Measurements from ENCODE around the gene TAF4.

TAF4 gene

DNA sequence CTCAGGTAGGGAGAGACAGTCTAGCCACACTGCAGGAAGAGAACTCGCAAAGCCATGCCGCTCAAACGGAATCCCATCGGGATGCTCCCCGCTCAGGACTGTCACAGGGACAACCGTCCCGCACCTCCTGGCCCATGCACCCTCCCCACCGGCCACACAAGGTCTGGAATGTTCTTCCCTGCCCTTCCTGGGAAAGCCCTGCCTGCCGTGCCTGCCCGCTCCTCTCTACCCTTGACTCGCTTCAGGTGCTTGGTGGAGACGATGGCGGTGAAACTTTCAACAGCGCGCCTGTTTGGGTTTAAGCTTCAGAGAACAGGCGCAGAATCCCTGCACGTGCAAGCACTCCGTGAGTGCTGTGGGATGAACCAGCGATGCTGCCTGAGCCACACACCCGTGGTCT, 20.6 kb downstream of the TAF4 start:
- no peak overlapping the region for H3K27ac ChIP-seq (ENCODE audit: insufficient read depth, low read depth, low read length, poor library complexity, severe bottlenecking)
- H3K27me3 ChIP-seq (ENCODE audit: control insufficient read depth, insufficient read depth, low read length, poor library complexity, severe bottlenecking): no peaks in the 10 kb centered on the region
- WGBS, 2 experiments: 89 to 92% methylated on average over 20 of the region's 20 CpGs
- no peak overlapping the region for H3K4me3 ChIP-seq (ENCODE audit: insufficient read depth, low read depth, low read length)
- H3K4me1 ChIP-seq (ENCODE audit: control insufficient read depth, insufficient read depth, low read length): no peaks in the 10 kb centered on the region
- H3K9me3 ChIP-seq (ENCODE audit: control insufficient read depth, low read length): no peaks in the 10 kb centered on the region
- no peaks in the 10 kb centered on the region for H3K36me3 ChIP-seq (ENCODE audit: control insufficient read depth, insufficient read depth, low read length)

DNA sequence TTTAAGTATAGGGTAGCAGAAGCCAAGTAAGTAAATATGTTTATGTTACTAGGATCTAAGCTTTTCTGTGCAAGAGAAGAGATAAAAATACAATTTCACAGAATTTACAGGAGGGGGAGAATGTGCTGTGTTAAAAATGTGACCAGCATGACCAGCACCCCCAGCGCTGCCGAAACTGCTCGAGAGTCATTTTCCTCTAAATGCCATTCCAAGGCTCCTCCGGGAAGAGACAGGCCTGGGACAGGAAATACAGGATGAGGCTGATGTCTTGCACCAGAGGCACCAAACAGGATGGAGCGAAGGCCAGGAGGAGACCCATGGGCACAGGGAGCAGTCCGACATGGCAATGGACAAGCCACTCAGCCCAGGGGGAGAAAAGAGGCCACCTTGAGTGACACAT, 21.1 kb downstream of the TAF4 start:
- Histone ChIP-seq H3K27ac (ENCODE audit: insufficient read depth, low read depth, low read length, poor library complexity, severe bottlenecking) (no peak overlapping the region), H3K4me3 (ENCODE audit: insufficient read depth, low read depth, low read length) (no peak overlapping the region), H3K36me3 (ENCODE audit: control insufficient read depth, insufficient read depth, low read length) (no peaks in the 10 kb centered on the region), H3K27me3 (ENCODE audit: control insufficient read depth, insufficient read depth, low read length, poor library complexity, severe bottlenecking) (no peaks in the 10 kb centered on the region), H3K4me1 (ENCODE audit: control insufficient read depth, insufficient read depth, low read length) (no peaks in the 10 kb centered on the region), H3K9me3 (ENCODE audit: control insufficient read depth, low read length) (no peaks in the 10 kb centered on the region)
- 74 to 77% methylated on average over 6 of the region's 6 CpGs for WGBS, 2 experiments

DNA sequence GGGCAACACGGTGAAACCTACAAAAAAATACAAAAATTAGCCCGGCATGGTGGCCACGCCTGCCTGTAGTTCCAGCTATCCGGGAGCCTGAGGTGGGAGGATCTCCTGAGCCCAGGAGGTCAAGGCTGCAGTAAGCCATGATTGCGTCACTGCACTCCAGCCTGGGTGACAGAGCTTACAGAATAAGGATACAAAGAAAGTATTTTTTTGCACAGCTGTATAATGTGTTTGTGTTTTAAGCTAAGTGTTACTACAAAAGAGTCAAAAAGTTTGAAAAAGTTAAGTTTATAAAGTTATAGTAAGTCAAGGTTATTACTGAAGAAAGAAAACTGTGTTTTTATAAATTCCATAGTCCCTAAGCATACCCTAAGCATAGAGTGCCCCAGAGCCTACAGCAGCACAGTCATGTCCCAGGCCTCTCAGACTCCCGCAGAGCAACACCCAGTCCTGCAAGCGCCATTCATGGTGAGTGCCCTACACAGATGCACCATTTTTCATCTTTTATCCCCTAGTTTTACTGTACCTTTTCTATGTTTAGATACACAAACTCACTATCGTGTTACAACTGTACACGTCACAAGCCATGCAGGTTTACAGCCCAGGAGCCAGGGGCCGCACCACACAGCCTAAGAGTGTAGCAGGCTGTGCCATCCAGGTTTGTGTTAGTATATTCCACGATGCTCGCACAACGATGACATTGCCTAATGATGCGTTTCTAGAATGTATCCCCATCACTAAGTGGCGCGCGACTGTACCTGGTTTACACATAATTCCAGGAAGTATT, 22.4 kb downstream of the TAF4 start:
- no peaks in the 10 kb centered on the region for H3K36me3 ChIP-seq (ENCODE audit: control insufficient read depth, insufficient read depth, low read length)
- no peaks in the 10 kb centered on the region for H3K4me1 ChIP-seq (ENCODE audit: control insufficient read depth, insufficient read depth, low read length)
- no peaks in the 10 kb centered on the region for H3K27me3 ChIP-seq (ENCODE audit: control insufficient read depth, insufficient read depth, low read length, poor library complexity, severe bottlenecking)
- H3K4me3 ChIP-seq (ENCODE audit: insufficient read depth, low read depth, low read length): no peak overlapping the region
- WGBS, 2 experiments: 93 to 94% methylated on average over 17 of the region's 17 CpGs
- no peaks in the 10 kb centered on the region for H3K9me3 ChIP-seq (ENCODE audit: control insufficient read depth, low read length)
- H3K27ac ChIP-seq (ENCODE audit: insufficient read depth, low read depth, low read length, poor library complexity, severe bottlenecking): no peak overlapping the region

DNA sequence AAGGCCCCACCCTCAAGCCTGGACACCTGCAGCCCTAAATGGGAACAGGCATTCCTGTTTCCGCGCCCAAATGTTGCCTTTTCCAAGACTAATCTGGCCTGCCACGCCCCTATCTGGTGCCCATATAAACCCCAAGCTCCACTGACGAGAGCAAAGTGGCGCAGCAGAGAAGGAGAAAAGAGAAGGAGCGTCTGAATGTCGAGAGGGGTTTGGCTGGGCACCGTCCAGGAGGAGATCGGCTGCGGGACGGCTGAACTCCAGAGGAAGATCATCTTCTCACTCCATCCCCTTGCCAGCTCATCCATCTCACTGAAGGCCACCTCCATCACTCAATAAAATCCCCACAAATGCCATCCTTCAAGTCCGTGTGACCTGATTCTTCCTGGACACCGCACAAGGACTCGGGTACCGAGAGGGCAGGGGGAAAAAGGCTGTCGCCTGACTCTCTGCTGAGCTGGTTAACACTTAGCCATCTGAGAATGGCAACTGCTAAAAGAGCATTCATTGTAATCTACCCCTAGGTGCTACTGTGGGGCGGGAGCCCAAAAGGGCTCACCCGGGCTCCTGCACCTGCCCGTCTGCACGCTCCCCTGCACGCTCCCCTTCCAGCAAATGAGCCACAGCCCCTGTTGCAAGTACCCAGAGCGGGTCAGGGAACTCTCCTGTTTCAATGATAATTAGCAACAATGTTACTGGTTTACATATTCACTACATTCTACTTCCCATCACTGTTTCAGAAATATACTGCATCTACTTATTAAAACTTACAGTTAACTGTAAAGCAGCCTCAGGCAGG, 23.5 kb downstream of the TAF4 start:
- no peaks in the 10 kb centered on the region for H3K36me3 ChIP-seq (ENCODE audit: control insufficient read depth, insufficient read depth, low read length)
- no peaks in the 10 kb centered on the region for H3K4me1 ChIP-seq (ENCODE audit: control insufficient read depth, insufficient read depth, low read length)
- WGBS, 2 experiments: 92 to 94% methylated on average over 22 of the region's 22 CpGs
- no peak overlapping the region for H3K27ac ChIP-seq (ENCODE audit: insufficient read depth, low read depth, low read length, poor library complexity, severe bottlenecking)
- H3K9me3 ChIP-seq (ENCODE audit: control insufficient read depth, low read length): no peaks in the 10 kb centered on the region
- H3K4me3 ChIP-seq (ENCODE audit: insufficient read depth, low read depth, low read length): no peak overlapping the region
- H3K27me3 ChIP-seq (ENCODE audit: control insufficient read depth, insufficient read depth, low read length, poor library complexity, severe bottlenecking): no peaks in the 10 kb centered on the region

DNA sequence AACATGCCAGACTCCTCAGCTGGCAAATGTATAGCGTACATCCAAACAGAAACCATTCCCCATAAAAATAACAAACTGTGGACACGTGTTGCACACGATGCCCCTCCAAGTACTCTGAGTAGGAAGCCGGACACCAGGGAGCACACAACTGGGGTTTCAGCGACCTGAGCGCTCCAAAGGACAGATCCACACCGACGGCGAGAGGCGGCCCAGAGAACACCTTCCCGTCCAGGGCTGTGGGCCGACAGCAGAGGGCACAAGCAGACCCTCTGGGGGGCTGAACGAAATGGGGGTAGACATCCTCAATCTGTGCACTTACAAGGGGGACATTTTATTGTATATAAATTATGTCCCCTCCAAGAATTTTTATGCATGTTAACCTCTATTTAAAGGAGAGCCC, 24.7 kb downstream of the TAF4 start:
- WGBS, 2 experiments: 90 to 92% methylated on average over 13 of the region's 13 CpGs
- Histone ChIP-seq H3K4me1 (ENCODE audit: control insufficient read depth, insufficient read depth, low read length) (no peaks in the 10 kb centered on the region), H3K27ac (ENCODE audit: insufficient read depth, low read depth, low read length, poor library complexity, severe bottlenecking) (no peak overlapping the region), H3K4me3 (ENCODE audit: insufficient read depth, low read depth, low read length) (no peak overlapping the region), H3K27me3 (ENCODE audit: control insufficient read depth, insufficient read depth, low read length, poor library complexity, severe bottlenecking) (no peaks in the 10 kb centered on the region), H3K36me3 (ENCODE audit: control insufficient read depth, insufficient read depth, low read length) (no peaks in the 10 kb centered on the region), H3K9me3 (ENCODE audit: control insufficient read depth, low read length) (no peaks in the 10 kb centered on the region)

DNA sequence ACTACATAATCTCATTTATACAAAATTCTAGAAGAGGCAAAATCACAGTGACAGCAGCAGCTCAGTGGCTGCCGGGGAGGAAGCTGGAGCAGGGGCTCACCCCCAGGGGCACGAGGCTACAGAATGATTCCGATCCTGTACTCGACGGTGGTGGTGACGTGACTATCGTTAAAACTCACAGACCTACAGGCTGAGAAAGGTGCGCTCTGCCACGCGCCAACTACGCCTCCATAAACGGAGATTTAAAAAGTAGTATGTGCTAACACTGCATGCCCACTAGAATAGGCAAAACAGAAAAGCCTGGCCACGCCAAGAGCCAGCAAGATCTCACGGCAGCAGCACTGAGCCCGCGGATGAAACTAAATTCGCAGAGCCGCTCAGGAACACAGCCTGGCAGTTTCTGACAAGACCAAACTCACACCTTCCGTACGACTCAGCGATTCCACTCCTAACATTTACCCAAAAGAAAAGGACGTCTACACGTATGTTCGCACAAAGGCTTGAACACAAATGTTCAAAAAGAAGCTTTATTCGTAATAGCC, 25.2 kb downstream of the TAF4 start:
- Histone ChIP-seq H3K27ac (ENCODE audit: insufficient read depth, low read depth, low read length, poor library complexity, severe bottlenecking) (no peak overlapping the region), H3K9me3 (ENCODE audit: control insufficient read depth, low read length) (no peaks in the 10 kb centered on the region), H3K4me1 (ENCODE audit: control insufficient read depth, insufficient read depth, low read length) (no peaks in the 10 kb centered on the region), H3K27me3 (ENCODE audit: control insufficient read depth, insufficient read depth, low read length, poor library complexity, severe bottlenecking) (no peaks in the 10 kb centered on the region), H3K4me3 (ENCODE audit: insufficient read depth, low read depth, low read length) (no peak overlapping the region), H3K36me3 (ENCODE audit: control insufficient read depth, insufficient read depth, low read length) (no peaks in the 10 kb centered on the region)
- WGBS, 2 experiments: 93 to 94% methylated on average over 25 of the region's 25 CpGs

DNA sequence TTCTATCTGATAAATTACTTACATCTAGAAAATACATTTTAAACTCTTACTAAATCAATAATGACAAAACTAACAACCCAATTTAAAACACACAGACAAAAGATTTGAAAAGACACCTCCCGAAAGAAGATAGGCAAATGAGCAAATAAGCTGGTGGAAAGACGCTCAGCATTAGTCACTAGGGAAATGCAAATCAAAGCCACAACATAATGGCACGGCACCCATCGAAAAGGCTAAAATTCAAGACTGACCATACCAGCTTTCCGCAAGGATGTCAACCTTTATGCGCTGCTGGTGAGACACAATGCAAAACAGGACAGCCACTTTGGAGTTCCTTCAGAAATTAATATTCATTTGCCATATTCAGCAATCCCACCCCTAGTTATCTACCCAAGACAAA, 25.9 kb downstream of the TAF4 start:
- Histone ChIP-seq H3K4me3 (ENCODE audit: insufficient read depth, low read depth, low read length) (no peak overlapping the region), H3K27me3 (ENCODE audit: control insufficient read depth, insufficient read depth, low read length, poor library complexity, severe bottlenecking) (no peaks in the 10 kb centered on the region), H3K27ac (ENCODE audit: insufficient read depth, low read depth, low read length, poor library complexity, severe bottlenecking) (no peak overlapping the region), H3K36me3 (ENCODE audit: control insufficient read depth, insufficient read depth, low read length) (no peaks in the 10 kb centered on the region), H3K9me3 (ENCODE audit: control insufficient read depth, low read length) (no peaks in the 10 kb centered on the region), H3K4me1 (ENCODE audit: control insufficient read depth, insufficient read depth, low read length) (no peaks in the 10 kb centered on the region)
- 91 to 92% methylated on average over 6 of the region's 6 CpGs for WGBS, 2 experiments

DNA sequence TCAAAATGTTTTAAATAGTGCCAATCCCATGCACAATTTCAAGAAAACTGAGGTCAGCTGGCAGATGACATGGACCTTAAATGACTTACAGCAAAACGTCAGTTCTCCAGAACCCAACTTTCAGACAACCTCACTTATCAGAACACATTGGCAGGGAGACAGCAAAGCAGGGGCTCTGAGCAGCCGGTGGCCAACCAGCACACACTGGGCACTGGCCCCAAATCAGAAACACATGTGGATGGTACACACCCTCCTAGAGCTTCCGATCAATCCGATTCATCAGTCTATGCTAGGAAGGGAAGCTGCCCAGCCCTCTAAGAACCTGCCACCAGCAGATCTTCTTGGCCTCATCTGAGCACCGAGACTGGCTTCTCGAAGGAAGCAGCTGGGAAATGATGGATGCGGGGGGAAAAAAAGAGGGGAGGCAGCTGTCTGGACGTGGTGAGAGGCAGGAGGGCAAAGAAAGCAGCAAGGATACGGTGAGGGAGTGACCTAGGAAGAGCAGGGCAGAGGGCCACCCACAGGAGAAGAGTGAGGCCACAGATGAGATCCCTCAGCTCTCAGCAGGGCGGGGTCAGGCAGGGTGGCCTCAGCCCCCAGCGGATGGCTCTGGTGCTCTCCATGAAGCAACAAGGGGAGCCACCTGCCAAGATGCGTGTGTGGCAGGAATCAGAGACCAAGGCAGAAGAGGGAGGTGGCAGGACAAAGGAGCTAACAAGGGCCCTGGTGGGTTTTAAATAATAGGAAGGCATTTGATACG, 32.9 kb downstream of the TAF4 start:
- Histone ChIP-seq H3K36me3 (ENCODE audit: control insufficient read depth, insufficient read depth, low read length) (no peaks in the 10 kb centered on the region), H3K4me3 (ENCODE audit: insufficient read depth, low read depth, low read length) (no peak overlapping the region), H3K4me1 (ENCODE audit: control insufficient read depth, insufficient read depth, low read length) (peaks cover 23% of the 10 kb centered on the region), H3K27me3 (ENCODE audit: control insufficient read depth, insufficient read depth, low read length, poor library complexity, severe bottlenecking) (no peaks in the 10 kb centered on the region), H3K9me3 (ENCODE audit: control insufficient read depth, low read length) (no peaks in the 10 kb centered on the region), H3K27ac (ENCODE audit: insufficient read depth, low read depth, low read length, poor library complexity, severe bottlenecking) (no peak overlapping the region)
- 71 to 72% methylated on average over 12 to 13 of the region's 13 CpGs for WGBS, 2 experiments

DNA sequence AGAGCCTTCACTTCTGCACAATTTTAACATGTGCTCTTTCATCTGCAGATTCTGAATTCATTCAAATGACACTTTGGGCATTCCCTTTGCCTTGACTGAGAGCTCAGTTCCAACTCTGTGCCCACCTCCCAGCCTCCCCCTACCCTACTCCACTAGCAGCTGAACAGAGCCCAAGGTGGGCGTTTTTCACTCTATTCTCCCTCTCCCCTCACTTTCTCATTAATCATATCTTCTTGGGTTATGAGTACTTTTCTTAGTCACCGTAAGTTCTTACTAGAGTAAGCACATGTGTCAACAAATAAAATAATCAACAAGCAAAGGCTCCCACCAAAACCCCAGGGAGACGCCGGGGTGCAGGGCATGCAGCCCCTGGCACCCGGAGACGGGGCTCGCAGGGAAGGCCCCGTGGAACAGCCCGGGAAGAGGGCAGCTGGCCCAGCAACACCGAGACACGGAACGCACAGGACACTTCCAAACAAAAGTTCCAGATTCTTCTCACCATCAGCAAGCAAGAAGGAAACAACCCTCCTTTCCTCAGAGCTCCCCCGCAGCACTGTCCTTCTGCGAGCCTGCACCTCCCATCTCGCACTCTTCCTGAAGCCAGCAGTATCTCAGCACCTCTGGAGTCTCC, 34.1 kb downstream of the TAF4 start:
- WGBS, 2 experiments: 95 to 97% methylated on average over 15 of the region's 15 CpGs
- H3K4me3 ChIP-seq (ENCODE audit: insufficient read depth, low read depth, low read length): no peak overlapping the region
- H3K27me3 ChIP-seq (ENCODE audit: control insufficient read depth, insufficient read depth, low read length, poor library complexity, severe bottlenecking): no peaks in the 10 kb centered on the region
- H3K27ac ChIP-seq (ENCODE audit: insufficient read depth, low read depth, low read length, poor library complexity, severe bottlenecking): no peak overlapping the region
- H3K36me3 ChIP-seq (ENCODE audit: control insufficient read depth, insufficient read depth, low read length): no peaks in the 10 kb centered on the region
- H3K9me3 ChIP-seq (ENCODE audit: control insufficient read depth, low read length): no peaks in the 10 kb centered on the region
- H3K4me1 ChIP-seq (ENCODE audit: control insufficient read depth, insufficient read depth, low read length): peaks cover 35% of the 10 kb centered on the region
